Cardiac muscle cell (in vitro differentiated cells and primary cell): ENCODE measurements around the gene PIGL. TPM values are rescaled to one million over a fixed set of nuclear protein-coding genes. Genes with fewer than 3 reads are reported as not detected.
A peak's percentile ranks its signal among the peaks of the same experiment; 100 is the strongest.

Experiments used
- DNase-seq, 2 donors: peaks; one replicate each; pipeline versions ENCODE4 v3.0.0 to v3.0.0-alpha.2; 2010 to 2017; ENCODE audit warnings: low read depth in 1 of 2, low spot score in 1 of 2
- H3K27ac ChIP-seq: fragments of 200-600 bp; sonication (generic); 2 replicates; pipeline ENCODE4 v1.5.1; 2016
- H3K27me3 ChIP-seq: fragments of 200-600 bp; sonication (generic); 2 replicates; pipeline ENCODE4 v1.6.0; 2016; ENCODE audit warnings: control low read depth
- H3K36me3 ChIP-seq: fragments of 200-600 bp; sonication (generic); 2 replicates; pipeline ENCODE4 v1.5.1; 2016; ENCODE audit warnings: control low read depth
- H3K4me1 ChIP-seq: fragments of 200-600 bp; sonication (generic); 2 replicates; pipeline ENCODE4 v1.8.1; 2017; ENCODE audit warnings: low read depth, mild to moderate bottlenecking, mixed run types
- H3K4me3 ChIP-seq: fragments of 200-600 bp; sonication (generic); 2 replicates; pipeline ENCODE4 v1.5.1; 2016; ENCODE audit warnings: mild to moderate bottlenecking
- H3K9me3 ChIP-seq: fragments of 200-600 bp; sonication (generic); 2 replicates; pipeline ENCODE4 v1.5.1; 2017; ENCODE audit warnings: low read depth, mild to moderate bottlenecking, control low read depth
- polyA plus RNA-seq: library from polyadenylated mRNA; unstranded; fragments of >200 nt; fragmentation: Nextera tagmentation; extraction: Ambion mirVana; gene quantifications from 2 replicates; pipeline ENCODE4 v1.2.1, GENCODE V29; 2016
- total RNA-seq: library from RNA; depleted of rRNA; stranded (reverse); fragments of >200 nt; gene quantifications from 2 replicates; pipeline ENCODE4 v1.2.3, GENCODE V29; 2016
- TF ChIP-seq, protein P1 (sequence below): IDR thresholded peaks from 2 replicates; pipeline ENCODE4 v1.5.1; 2012; ENCODE audit warnings: low read depth, mild to moderate bottlenecking, low read length

Gene PIGL
- total RNA-seq (27.0 and 67.4 TPM in 2 replicates), polyA plus RNA-seq (28.8 and 49.6 TPM in 2 replicates)

DNA sequence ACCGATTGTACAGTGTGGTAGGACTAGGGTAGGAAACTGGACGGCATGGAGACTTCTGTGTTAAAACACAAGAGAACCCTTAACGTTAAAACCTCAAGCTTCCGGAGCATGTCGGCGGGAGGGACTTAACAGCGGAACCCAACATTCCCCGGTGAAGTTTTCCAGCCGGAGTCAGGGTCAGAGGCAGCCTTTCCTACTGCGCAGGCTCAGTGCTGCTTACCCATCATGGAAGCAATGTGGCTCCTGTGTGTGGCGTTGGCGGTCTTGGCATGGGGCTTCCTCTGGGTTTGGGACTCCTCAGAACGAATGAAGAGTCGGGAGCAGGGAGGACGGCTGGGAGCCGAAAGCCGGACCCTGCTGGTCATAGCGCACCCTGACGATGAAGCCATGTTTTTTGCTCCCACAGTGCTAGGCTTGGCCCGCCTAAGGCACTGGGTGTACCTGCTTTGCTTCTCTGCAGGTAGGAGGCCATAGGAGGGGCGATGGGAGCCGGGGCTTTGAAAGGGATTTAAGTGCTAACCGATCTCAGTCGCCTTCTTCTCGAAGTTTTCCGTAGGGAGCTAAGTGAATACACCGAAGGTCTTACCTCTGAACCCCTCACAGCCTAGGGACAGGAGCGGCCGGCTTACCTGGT lies at the start of gene PIGL:
Gene PIGL (plus strand): TSS at position 209 of the 634 bp plus-strand sequence. CDS start 17 bp downstream, at position 226.
- Histone ChIP-seq H3K36me3 (no peaks in the 10 kb centered on the region), H3K4me3 (peak within 1 kb of the TSS; percentile 96), H3K4me1 (peaks cover 21% of the 10 kb centered on the region), H3K9me3 (no peaks in the 10 kb centered on the region), H3K27ac (peak within 1 kb of the TSS; percentile 97), H3K27me3 (no peaks in the 10 kb centered on the region)
- TF ChIP-seq, protein P1, sequence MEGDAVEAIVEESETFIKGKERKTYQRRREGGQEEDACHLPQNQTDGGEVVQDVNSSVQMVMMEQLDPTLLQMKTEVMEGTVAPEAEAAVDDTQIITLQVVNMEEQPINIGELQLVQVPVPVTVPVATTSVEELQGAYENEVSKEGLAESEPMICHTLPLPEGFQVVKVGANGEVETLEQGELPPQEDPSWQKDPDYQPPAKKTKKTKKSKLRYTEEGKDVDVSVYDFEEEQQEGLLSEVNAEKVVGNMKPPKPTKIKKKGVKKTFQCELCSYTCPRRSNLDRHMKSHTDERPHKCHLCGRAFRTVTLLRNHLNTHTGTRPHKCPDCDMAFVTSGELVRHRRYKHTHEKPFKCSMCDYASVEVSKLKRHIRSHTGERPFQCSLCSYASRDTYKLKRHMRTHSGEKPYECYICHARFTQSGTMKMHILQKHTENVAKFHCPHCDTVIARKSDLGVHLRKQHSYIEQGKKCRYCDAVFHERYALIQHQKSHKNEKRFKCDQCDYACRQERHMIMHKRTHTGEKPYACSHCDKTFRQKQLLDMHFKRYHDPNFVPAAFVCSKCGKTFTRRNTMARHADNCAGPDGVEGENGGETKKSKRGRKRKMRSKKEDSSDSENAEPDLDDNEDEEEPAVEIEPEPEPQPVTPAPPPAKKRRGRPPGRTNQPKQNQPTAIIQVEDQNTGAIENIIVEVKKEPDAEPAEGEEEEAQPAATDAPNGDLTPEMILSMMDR = peak; percentile 7
- DNase-seq = peak; percentile 91 to 98

DNA sequence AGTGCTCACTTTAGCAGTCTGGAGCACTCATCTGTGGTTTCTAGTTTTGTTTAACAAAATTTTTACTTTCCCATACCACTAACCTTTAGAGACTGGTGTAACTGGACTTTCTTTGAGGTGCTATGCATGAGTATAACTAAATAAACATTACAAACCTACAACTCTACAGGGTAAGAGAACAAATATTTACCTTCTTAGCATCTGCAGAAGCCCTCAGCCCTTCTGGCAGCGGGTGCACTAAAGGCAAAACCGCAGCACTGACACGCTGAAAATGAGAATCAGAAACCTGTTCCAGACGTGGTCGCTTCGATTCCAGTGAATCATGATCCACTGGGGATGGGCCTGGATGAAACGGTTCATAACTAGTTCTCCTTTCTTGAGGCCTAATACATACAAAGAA lies 45.4 kb upstream of the PIGL start:
- Histone ChIP-seq H3K9me3 (no peaks in the 10 kb centered on the region), H3K27ac (no peak overlapping the region), H3K4me3 (no peak overlapping the region), H3K4me1 (no peaks in the 10 kb centered on the region), H3K27me3 (no peaks in the 10 kb centered on the region), H3K36me3 (peaks cover 15% of the 10 kb centered on the region)
- TF ChIP-seq, protein P1 = no peak
- no peak for DNase-seq

GRCh38 chr17:16178836-16179235 lies 38.2 kb upstream of the PIGL start:
- Histone ChIP-seq H3K4me3 (no peak overlapping the region), H3K27ac (no peak overlapping the region), H3K27me3 (no peaks in the 10 kb centered on the region), H3K4me1 (no peaks in the 10 kb centered on the region), H3K36me3 (no peaks in the 10 kb centered on the region), H3K9me3 (no peaks in the 10 kb centered on the region)
- TF ChIP-seq, protein P1 = no peak
- no peak for DNase-seq

- H3K9me3 ChIP-seq = no peaks in the 10 kb centered on the region
- no peak for DNase-seq
- H3K27me3 ChIP-seq = no peaks in the 10 kb centered on the region
- H3K4me3 ChIP-seq = no peak overlapping the region
- TF ChIP-seq, protein P1 = no peak
- H3K36me3 ChIP-seq = peaks cover 4% of the 10 kb centered on the region
- no peaks in the 10 kb centered on the region for H3K4me1 ChIP-seq
- no peak overlapping the region for H3K27ac ChIP-seq
Observed at GRCh38 chr17:16181581-16181980, 35.4 kb upstream of the PIGL start.

GRCh38 chr17:16187642-16188041 lies 29.4 kb upstream of the PIGL start:
- Histone ChIP-seq H3K4me1 (no peaks in the 10 kb centered on the region), H3K9me3 (no peaks in the 10 kb centered on the region), H3K27ac (no peak overlapping the region), H3K4me3 (no peak overlapping the region), H3K36me3 (peaks cover 4% of the 10 kb centered on the region), H3K27me3 (no peaks in the 10 kb centered on the region)
- no peak for DNase-seq
- TF ChIP-seq, protein P1 = no peak
